ENCODE results near the gene CES1. TPM values are rescaled to one million over a fixed set of nuclear protein-coding genes. Genes with fewer than 3 reads are reported as not detected.

CES1 gene
- total and polyA plus RNA-seq, 10 of the 15 experiments (the other 5 are each of a cell fraction or from before 2014, with no cell fraction given) = 0.08 to 0.69 (median 0.27) TPM; not detected in 6

DNA sequence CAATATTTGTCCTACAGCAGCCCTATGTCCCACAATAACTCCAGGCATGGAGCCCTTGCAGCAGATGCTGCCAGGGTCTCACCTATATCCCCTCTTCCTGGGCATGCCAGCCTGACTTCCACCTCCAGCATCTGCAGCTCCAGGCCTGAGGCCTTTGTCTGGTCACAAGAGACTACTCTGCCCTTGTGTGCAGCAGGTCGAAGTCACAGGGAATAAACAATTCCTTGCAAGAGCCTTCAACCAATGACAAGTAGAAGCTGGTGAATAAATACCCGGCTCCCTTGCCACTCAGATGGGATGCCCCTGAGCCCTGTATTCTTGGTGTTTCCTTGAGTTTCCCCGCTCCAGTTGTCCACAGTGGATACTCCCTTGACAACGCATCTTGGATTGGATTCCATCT, 23.0 kb downstream of the CES1 start:
- BruUV-seq (replicated peaks) = no TSS peak
- CTCF ChIA-PET = no interaction called here
- ATAC-seq = no peak
- Histone ChIP-seq H3K4me3 (no peak overlapping the region), H3K4me1 (ENCODE audit: control insufficient read depth, insufficient read depth, low read length) (no peaks in the 10 kb centered on the region), H3K4me2 (ENCODE audit: control insufficient read depth, insufficient read depth) (no peak overlapping the region), H3K27ac (ENCODE audit: control insufficient read depth, insufficient read depth) (no peak overlapping the region), H4K20me1 (ENCODE audit: control insufficient read depth, insufficient read depth) (no peaks in the 10 kb centered on the region), H3K79me2 (ENCODE audit: control insufficient read depth, insufficient read depth, low read length) (no peaks in the 10 kb centered on the region), H3K9me3 (replicated peaks; ENCODE audit: control insufficient read depth, insufficient read depth, low read length) (no peaks in the 10 kb centered on the region), H3K9ac (ENCODE audit: control insufficient read depth, insufficient read depth, low read length) (no peak overlapping the region), H3K27me3 (replicated peaks in 1 of 2; ENCODE audit: control insufficient read depth in 2 of 2, insufficient read depth in 2 of 2, low read length in 1 of 2) (no peaks in the 10 kb centered on the region; a peak in 1 of 4 replicates), H3K36me3 (ENCODE audit: control insufficient read depth in 2 of 2, insufficient read depth in 2 of 2, low read length in 1 of 2) (no peaks in the 10 kb centered on the region), H2AFZ (ENCODE audit: control insufficient read depth, low read depth, low read length) (no peak overlapping the region)
- SMC1A ChIA-PET (ENCODE audit: uncharacterized antibody, unreplicated experiment) = no interaction called here
- DNase-seq (ENCODE audit: low read depth, low spot score) = no peak
- FAIRE-seq = no peak
- intact Hi-C loops (cut with micrococcal nuclease; ENCODE audit: unreplicated experiment) (no loop called here), in situ Hi-C loops (cut with MboI) (no loop called here)
- no peak for TF ChIP-seq CBFB (IDR thresholded peaks at IDR 0.05; ENCODE audit: low read depth)
- TF ChIP-seq ZBTB40 (IDR thresholded peaks at IDR 0.05; ENCODE audit: borderline replicate concordance) = no peak
- no peak for TF ChIP-seq ZNF217 (IDR thresholded peaks at IDR 0.05)
- TF ChIP-seq RAD21 (IDR thresholded peaks at IDR 0.05; ENCODE audit: insufficient read depth, low read depth, low read length) = no peak
- no peak for TF ChIP-seq SUZ12 (IDR thresholded peaks at IDR 0.05; ENCODE audit: unreplicated experiment)
- no peak for TF ChIP-seq IRF4 (IDR thresholded peaks at IDR 0.05; ENCODE audit: low read depth, low read length)
- TF ChIP-seq, protein P1, sequence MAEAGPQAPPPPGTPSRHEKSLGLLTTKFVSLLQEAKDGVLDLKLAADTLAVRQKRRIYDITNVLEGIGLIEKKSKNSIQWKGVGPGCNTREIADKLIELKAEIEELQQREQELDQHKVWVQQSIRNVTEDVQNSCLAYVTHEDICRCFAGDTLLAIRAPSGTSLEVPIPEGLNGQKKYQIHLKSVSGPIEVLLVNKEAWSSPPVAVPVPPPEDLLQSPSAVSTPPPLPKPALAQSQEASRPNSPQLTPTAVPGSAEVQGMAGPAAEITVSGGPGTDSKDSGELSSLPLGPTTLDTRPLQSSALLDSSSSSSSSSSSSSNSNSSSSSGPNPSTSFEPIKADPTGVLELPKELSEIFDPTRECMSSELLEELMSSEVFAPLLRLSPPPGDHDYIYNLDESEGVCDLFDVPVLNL (IDR thresholded peaks at IDR 0.05; ENCODE audit: low read depth, low read length) = no peak
- no peak for TF ChIP-seq MTA2 (IDR thresholded peaks at IDR 0.05; ENCODE audit: low read depth)
- no peak for TF ChIP-seq ZBED1 (IDR thresholded peaks at IDR 0.05; ENCODE audit: borderline replicate concordance)
- TF ChIP-seq TARDBP (IDR thresholded peaks at IDR 0.05; ENCODE audit: borderline replicate concordance) = no peak
- TF ChIP-seq GABPA (IDR thresholded peaks at IDR 0.05; ENCODE audit: low read depth) = no peak
- no peak for TF ChIP-seq TCF3 (IDR thresholded peaks at IDR 0.05; ENCODE audit: borderline replicate concordance, insufficient read depth, low read depth, low read length)
- no peak for TF ChIP-seq EZH2 (IDR thresholded peaks at IDR 0.05; ENCODE audit: borderline replicate concordance, control insufficient read depth, low read depth, low read length)
- no peak for TF ChIP-seq SKIL (IDR thresholded peaks at IDR 0.05; ENCODE audit: low read depth, poor library complexity, severe bottlenecking)
- TF ChIP-seq CHD4 (IDR thresholded peaks at IDR 0.05) = no peak
- RAD21 ChIA-PET (ENCODE audit: unreplicated experiment) = no interaction called here
- POLR2A ChIA-PET = no interaction called here
- WGBS (ENCODE audit: insufficient coverage, insufficient replicate concordance, low lambda C conversion rate, missing lambda C conversion rate) = 9% methylated on average over 4 of the region's 4 CpGs
